ENCODE measurements around the gene DAGLA.

Gene DAGLA

GRCh38 chr11:61784506-61784805, 104.3 kb downstream of the DAGLA start:
- no peaks in the 10 kb centered on the region for H3K9me3 ChIP-seq (ENCODE audit: low read length)
- no peaks in the 10 kb centered on the region for H3K9me2 ChIP-seq (ENCODE audit: low read depth, low read length)
- no peaks in the 10 kb centered on the region for H3K79me2 ChIP-seq (ENCODE audit: insufficient read depth, low read length)
- no peak overlapping the region for H3K4me2 ChIP-seq (ENCODE audit: low read length)
- H3K27ac ChIP-seq (ENCODE audit: low read depth, low read length, poor library complexity, severe bottlenecking), result no peak overlapping the region
- no peaks in the 10 kb centered on the region for H3F3A ChIP-seq (ENCODE audit: insufficient read depth, low read length)
- no peak overlapping the region for H3K4me3 ChIP-seq (ENCODE audit: low read depth, low read length, poor library complexity, severe bottlenecking)
- H3K27me3 ChIP-seq (ENCODE audit: insufficient read depth, low read length), result no peaks in the 10 kb centered on the region
- no peaks in the 10 kb centered on the region for H3K4me1 ChIP-seq (ENCODE audit: insufficient read depth, low read length, severe bottlenecking)
- no peaks in the 10 kb centered on the region for H4K20me1 ChIP-seq (ENCODE audit: insufficient read depth, low read length)
- TF ChIP-seq CTCF (IDR thresholded peaks at IDR 0.05; ENCODE audit: low read length), result no peak
- no peak for TF ChIP-seq EZH2 (IDR thresholded peaks at IDR 0.05; ENCODE audit: borderline replicate concordance, low read length)
- peaks cover 39% of the 10 kb centered on the region for H3K36me3 ChIP-seq (ENCODE audit: insufficient read depth, low read length)
- no peak overlapping the region for H3K9ac ChIP-seq (ENCODE audit: low read length)
- no peak overlapping the region for H2AFZ ChIP-seq (ENCODE audit: low read length)

- Histone ChIP-seq H4K20me1 (ENCODE audit: insufficient read depth, low read length) (no peaks in the 10 kb centered on the region), H3K4me2 (ENCODE audit: low read length) (no peak overlapping the region), H3K27me3 (ENCODE audit: insufficient read depth, low read length) (no peaks in the 10 kb centered on the region), H3K27ac (ENCODE audit: low read depth, low read length, poor library complexity, severe bottlenecking) (no peak overlapping the region), H3K9ac (ENCODE audit: low read length) (no peak overlapping the region), H2AFZ (ENCODE audit: low read length) (no peak overlapping the region), H3K4me3 (ENCODE audit: low read depth, low read length, poor library complexity, severe bottlenecking) (no peak overlapping the region), H3K9me2 (ENCODE audit: low read depth, low read length) (no peaks in the 10 kb centered on the region), H3K79me2 (ENCODE audit: insufficient read depth, low read length) (no peaks in the 10 kb centered on the region), H3K36me3 (ENCODE audit: insufficient read depth, low read length) (peaks cover 49% of the 10 kb centered on the region), H3F3A (ENCODE audit: insufficient read depth, low read length) (no peaks in the 10 kb centered on the region), H3K4me1 (ENCODE audit: insufficient read depth, low read length, severe bottlenecking) (no peaks in the 10 kb centered on the region), H3K9me3 (ENCODE audit: low read length) (no peaks in the 10 kb centered on the region)
- TF ChIP-seq CTCF (IDR thresholded peaks at IDR 0.05; ENCODE audit: low read length), result no peak
Observed at GRCh38 chr11:61785837-61786402, 105.7 kb downstream of the DAGLA start.

- Histone ChIP-seq H3K9me2 (ENCODE audit: low read depth, low read length) (no peaks in the 10 kb centered on the region), H3K27ac (ENCODE audit: low read depth, low read length, poor library complexity, severe bottlenecking) (no peak overlapping the region), H4K20me1 (ENCODE audit: insufficient read depth, low read length) (no peaks in the 10 kb centered on the region), H3K79me2 (ENCODE audit: insufficient read depth, low read length) (peaks cover 11% of the 10 kb centered on the region), H2AFZ (ENCODE audit: low read length) (no peak overlapping the region), H3K27me3 (ENCODE audit: insufficient read depth, low read length) (no peaks in the 10 kb centered on the region), H3K36me3 (ENCODE audit: insufficient read depth, low read length) (peaks cover 49% of the 10 kb centered on the region), H3K9me3 (ENCODE audit: low read length) (no peaks in the 10 kb centered on the region), H3K4me3 (ENCODE audit: low read depth, low read length, poor library complexity, severe bottlenecking) (no peak overlapping the region), H3K4me1 (ENCODE audit: insufficient read depth, low read length, severe bottlenecking) (peaks cover 9% of the 10 kb centered on the region), H3F3A (ENCODE audit: insufficient read depth, low read length) (no peaks in the 10 kb centered on the region), H3K4me2 (ENCODE audit: low read length) (no peak overlapping the region), H3K9ac (ENCODE audit: low read length) (no peak overlapping the region)
- TF ChIP-seq EZH2 (IDR thresholded peaks at IDR 0.05; ENCODE audit: borderline replicate concordance, low read length) (no peak), CTCF (IDR thresholded peaks at IDR 0.05; ENCODE audit: low read length) (peak; percentile 64)
Observed at GRCh38 chr11:61787928-61788491, 107.8 kb downstream of the DAGLA start.

All from OCI-LY1 (cell line).